ENCODE results near the gene SSU72. TPM values are rescaled to one million over a fixed set of nuclear protein-coding genes. Genes with fewer than 3 reads are reported as not detected.

SSU72 gene
- total RNA-seq, 1 experiment from 2014 or later: 145 TPM

GRCh38 chr1:1594602-1595260 lies 20.1 kb upstream of the SSU72 start:
- no peaks in the 10 kb centered on the region for H3K36me3 ChIP-seq (ENCODE audit: low read depth)
- H3K9me2 ChIP-seq (ENCODE audit: insufficient read depth): no peaks in the 10 kb centered on the region
- H3K4me2 ChIP-seq: no peak overlapping the region
- no peaks in the 10 kb centered on the region for H4K20me1 ChIP-seq (ENCODE audit: insufficient read depth)
- no peaks in the 10 kb centered on the region for H3K79me2 ChIP-seq (ENCODE audit: low read depth)
- no peaks in the 10 kb centered on the region for H3K4me1 ChIP-seq (replicated peaks; ENCODE audit: insufficient read depth)
- ChIA-PET CTCF (no interaction called here), POLR2A (ENCODE audit: unreplicated experiment) (no interaction called here)
- BruUV-seq (replicated peaks): no TSS peak
- TF ChIP-seq CTCF (conservative IDR thresholded peaks at IDR 0.05): no peak
- TF ChIP-seq EZH2 (IDR thresholded peaks at IDR 0.05; ENCODE audit: low read depth): no peak
- H3K27ac ChIP-seq: no peak overlapping the region
- H2AFZ ChIP-seq: no peak overlapping the region
- H3K4me3 ChIP-seq: no peak overlapping the region
- DNase-seq: no peak
- intact Hi-C loops (cut with micrococcal nuclease; ENCODE audit: unreplicated experiment): no loop called here
- no peaks in the 10 kb centered on the region for H3F3A ChIP-seq (ENCODE audit: insufficient read depth, low read depth)
- H3K9me3 ChIP-seq (ENCODE audit: insufficient read depth, low read depth): no peaks in the 10 kb centered on the region
- H3K27me3 ChIP-seq (ENCODE audit: insufficient read depth, low read depth): peaks cover 18% of the 10 kb centered on the region; the same call in 1 of the 2 replicates

GRCh38 chr1:1593834-1594601 lies 19.4 kb upstream of the SSU72 start:
- no TSS peak for BruUV-seq (replicated peaks)
- Histone ChIP-seq H3K79me2 (ENCODE audit: low read depth) (no peaks in the 10 kb centered on the region), H3K9me3 (ENCODE audit: insufficient read depth, low read depth) (no peaks in the 10 kb centered on the region), H3K27ac (no peak overlapping the region), H3K36me3 (ENCODE audit: low read depth) (no peaks in the 10 kb centered on the region), H2AFZ (no peak overlapping the region), H3F3A (ENCODE audit: insufficient read depth, low read depth) (no peaks in the 10 kb centered on the region), H3K9me2 (ENCODE audit: insufficient read depth) (no peaks in the 10 kb centered on the region), H3K4me2 (no peak overlapping the region), H4K20me1 (ENCODE audit: insufficient read depth) (no peaks in the 10 kb centered on the region), H3K4me3 (no peak overlapping the region), H3K4me1 (replicated peaks; ENCODE audit: insufficient read depth) (no peaks in the 10 kb centered on the region), H3K27me3 (ENCODE audit: insufficient read depth, low read depth) (peaks cover 18% of the 10 kb centered on the region; the same call in 1 of the 2 replicates)
- POLR2A ChIA-PET (ENCODE audit: unreplicated experiment): no interaction called here
- CTCF ChIA-PET: no interaction called here
- intact Hi-C loops (cut with micrococcal nuclease; ENCODE audit: unreplicated experiment): no loop called here
- no peak for TF ChIP-seq EZH2 (IDR thresholded peaks at IDR 0.05; ENCODE audit: low read depth)
- TF ChIP-seq CTCF (conservative IDR thresholded peaks at IDR 0.05): no peak
- no peak for DNase-seq

- Histone ChIP-seq H4K20me1 (ENCODE audit: insufficient read depth) (no peaks in the 10 kb centered on the region), H3K9me2 (ENCODE audit: insufficient read depth) (no peaks in the 10 kb centered on the region), H3F3A (ENCODE audit: insufficient read depth, low read depth) (peaks cover 2% of the 10 kb centered on the region; the same call in 1 of the 2 replicates), H3K27me3 (ENCODE audit: insufficient read depth, low read depth) (peaks cover 19% of the 10 kb centered on the region; the same call in 1 of the 2 replicates), H3K4me3 (no peak overlapping the region), H3K36me3 (ENCODE audit: low read depth) (no peaks in the 10 kb centered on the region), H3K4me2 (no peak overlapping the region), H3K27ac (no peak overlapping the region), H2AFZ (no peak overlapping the region), H3K4me1 (replicated peaks; ENCODE audit: insufficient read depth) (no peaks in the 10 kb centered on the region), H3K9me3 (ENCODE audit: insufficient read depth, low read depth) (no peaks in the 10 kb centered on the region), H3K79me2 (ENCODE audit: low read depth) (no peaks in the 10 kb centered on the region)
- no TSS peak for BruUV-seq (replicated peaks)
- ChIA-PET POLR2A (ENCODE audit: unreplicated experiment) (no interaction called here), CTCF (no interaction called here)
- TF ChIP-seq EZH2 (IDR thresholded peaks at IDR 0.05; ENCODE audit: low read depth) (no peak), CTCF (conservative IDR thresholded peaks at IDR 0.05) (no peak)
- no peak for DNase-seq
- intact Hi-C loops (cut with micrococcal nuclease; ENCODE audit: unreplicated experiment): no loop called here
These were observed 16.8 kb upstream of the SSU72 start for GRCh38 chr1:1591452-1591851.
